VCaP (cell line): ENCODE data around the gene PTCH1.

Experiments
- H3K27ac ChIP-seq: fragments of 450-650 bp; 2 replicates; pipeline ENCODE4 v1.5.1; 2017
- TF ChIP-seq, protein P1 (sequence below): fragments of 450-650 bp; conservative IDR thresholded peaks from 2 replicates; pipeline ENCODE4 v1.5.1; 2017; ENCODE audit warnings: mild to moderate bottlenecking, moderate library complexity

PTCH1 gene

DNA sequence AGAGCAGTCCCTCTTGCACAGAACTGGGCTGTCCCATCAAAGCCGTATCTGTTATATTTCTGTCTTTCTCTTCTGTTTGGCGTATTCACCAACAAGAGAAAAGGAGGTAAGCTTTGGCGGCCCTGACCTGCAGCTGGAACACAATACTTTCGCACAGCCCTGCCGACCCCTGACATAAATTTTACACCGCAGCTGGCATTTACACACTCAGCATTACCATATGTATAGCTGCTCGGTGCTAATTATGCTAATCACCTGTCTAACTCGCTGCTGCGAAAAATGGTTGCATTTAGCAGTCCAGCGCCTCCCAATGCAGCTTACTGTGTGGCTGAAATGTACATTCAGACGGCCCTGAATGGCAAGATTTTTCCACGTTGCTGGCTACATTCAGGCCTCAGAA, 20.8 kb downstream of the PTCH1 start:
- TF ChIP-seq, protein P1, sequence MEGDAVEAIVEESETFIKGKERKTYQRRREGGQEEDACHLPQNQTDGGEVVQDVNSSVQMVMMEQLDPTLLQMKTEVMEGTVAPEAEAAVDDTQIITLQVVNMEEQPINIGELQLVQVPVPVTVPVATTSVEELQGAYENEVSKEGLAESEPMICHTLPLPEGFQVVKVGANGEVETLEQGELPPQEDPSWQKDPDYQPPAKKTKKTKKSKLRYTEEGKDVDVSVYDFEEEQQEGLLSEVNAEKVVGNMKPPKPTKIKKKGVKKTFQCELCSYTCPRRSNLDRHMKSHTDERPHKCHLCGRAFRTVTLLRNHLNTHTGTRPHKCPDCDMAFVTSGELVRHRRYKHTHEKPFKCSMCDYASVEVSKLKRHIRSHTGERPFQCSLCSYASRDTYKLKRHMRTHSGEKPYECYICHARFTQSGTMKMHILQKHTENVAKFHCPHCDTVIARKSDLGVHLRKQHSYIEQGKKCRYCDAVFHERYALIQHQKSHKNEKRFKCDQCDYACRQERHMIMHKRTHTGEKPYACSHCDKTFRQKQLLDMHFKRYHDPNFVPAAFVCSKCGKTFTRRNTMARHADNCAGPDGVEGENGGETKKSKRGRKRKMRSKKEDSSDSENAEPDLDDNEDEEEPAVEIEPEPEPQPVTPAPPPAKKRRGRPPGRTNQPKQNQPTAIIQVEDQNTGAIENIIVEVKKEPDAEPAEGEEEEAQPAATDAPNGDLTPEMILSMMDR: no peak
- H3K27ac ChIP-seq: peak overlapping the region; percentile 95

DNA sequence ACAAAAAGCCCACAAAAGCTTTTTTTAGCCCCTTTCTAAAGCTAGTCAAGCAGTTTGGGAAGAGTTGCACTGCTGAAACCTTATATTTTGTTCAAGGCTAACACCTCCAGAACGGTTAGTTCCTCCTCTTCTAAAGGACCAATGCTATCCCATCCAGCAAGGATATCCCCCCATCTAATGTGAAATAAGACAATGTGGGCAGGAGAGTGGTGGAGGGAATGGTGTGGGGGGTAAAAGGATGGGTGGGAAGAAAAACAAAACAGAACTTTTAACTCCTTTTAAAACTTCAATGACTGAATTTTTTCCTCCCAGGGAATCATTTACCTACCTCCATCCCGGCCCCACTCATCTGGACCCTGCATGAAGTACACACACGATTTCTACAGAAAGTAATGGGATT, 21.2 kb downstream of the PTCH1 start:
- H3K27ac ChIP-seq: peak overlapping the region; percentile 95
- TF ChIP-seq, protein P1: no peak

DNA sequence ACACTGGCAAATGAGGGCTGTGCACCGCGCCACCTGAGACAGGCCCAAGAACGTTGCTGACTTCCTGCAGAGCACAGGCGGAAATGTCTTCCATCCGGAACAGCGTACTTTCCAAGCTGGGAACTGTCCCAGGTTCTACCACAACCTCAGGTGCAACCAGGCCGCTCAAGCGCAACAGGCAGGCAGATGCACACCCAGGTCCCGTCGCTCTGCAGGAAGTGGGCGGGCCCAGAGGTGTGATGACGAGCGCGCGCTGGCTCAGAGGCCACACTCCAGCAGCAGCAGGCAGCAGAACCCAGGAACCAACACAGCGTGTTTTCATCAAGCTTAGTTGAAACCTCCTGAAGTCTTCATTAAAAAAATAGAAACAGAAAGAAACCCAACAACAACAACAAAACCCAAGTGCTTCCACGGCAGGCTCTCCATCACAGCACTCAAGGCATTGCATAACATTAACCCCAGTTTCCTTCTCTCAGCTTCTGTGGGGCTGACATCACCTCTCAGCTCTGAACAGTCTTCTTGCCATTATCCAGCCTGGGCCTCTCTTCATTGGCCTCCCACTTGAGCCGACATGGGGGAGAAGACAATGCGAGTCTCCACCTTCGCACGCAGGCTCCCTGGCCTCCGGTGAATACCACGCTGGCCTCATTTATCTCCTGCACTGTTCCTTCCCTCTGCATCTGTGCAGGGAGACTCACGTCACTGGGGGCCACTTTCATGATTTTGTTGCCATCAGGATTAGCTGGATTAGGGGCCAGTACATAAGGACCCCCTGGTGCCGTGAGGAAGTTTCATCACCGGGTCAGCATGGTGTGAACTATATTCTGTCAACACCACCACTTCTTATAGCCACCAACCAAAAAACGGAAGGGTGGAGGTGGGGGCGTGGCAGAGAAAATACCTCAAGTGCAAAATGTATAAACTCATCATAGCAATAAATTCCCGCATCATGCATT, 22.1 kb downstream of the PTCH1 start:
- TF ChIP-seq, protein P1: no peak
- H3K27ac ChIP-seq: peak overlapping the region; percentile 95

DNA sequence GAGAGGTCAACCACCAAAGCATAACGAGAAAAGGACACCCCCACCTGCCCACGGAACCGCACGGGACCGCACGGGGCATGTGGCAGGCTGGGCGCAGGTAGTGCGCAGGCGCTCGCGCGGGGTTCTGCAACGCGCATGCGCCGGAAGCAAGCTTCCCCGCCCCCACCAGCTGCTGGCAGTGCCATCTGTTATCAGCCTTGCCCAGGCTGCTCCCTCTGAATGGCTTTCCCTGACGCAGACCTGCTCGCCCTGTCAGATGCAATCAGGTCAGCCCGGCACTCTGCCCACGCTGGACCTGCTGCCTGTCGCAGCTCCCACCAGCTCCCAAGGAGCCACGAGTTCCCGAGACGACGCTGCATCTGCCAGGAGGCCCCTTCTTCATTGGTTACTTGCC, 22.8 kb downstream of the PTCH1 start:
- TF ChIP-seq, protein P1: no peak
- peak overlapping the region; percentile 95 for H3K27ac ChIP-seq

DNA sequence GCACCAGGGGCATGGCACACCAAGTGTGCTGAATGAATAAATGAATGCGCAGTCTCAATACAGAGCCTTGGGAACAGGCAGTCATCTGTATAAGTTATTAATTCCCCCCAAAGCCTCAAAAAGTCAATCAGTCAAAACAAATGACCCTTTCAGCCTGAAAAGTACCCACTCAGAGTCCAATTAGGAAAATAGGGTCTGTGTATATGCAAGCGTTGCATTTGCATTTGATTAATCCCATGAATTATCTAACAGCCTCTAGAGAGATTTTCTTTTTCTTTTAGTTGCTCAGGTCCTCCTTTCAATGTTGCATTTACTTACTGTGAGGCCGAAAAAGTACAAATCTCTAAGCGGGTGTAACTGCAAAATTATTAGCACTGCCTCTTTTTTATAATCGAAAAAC, 23.4 kb downstream of the PTCH1 start:
- peak overlapping the region; percentile 95 for H3K27ac ChIP-seq
- TF ChIP-seq, protein P1: no peak

DNA sequence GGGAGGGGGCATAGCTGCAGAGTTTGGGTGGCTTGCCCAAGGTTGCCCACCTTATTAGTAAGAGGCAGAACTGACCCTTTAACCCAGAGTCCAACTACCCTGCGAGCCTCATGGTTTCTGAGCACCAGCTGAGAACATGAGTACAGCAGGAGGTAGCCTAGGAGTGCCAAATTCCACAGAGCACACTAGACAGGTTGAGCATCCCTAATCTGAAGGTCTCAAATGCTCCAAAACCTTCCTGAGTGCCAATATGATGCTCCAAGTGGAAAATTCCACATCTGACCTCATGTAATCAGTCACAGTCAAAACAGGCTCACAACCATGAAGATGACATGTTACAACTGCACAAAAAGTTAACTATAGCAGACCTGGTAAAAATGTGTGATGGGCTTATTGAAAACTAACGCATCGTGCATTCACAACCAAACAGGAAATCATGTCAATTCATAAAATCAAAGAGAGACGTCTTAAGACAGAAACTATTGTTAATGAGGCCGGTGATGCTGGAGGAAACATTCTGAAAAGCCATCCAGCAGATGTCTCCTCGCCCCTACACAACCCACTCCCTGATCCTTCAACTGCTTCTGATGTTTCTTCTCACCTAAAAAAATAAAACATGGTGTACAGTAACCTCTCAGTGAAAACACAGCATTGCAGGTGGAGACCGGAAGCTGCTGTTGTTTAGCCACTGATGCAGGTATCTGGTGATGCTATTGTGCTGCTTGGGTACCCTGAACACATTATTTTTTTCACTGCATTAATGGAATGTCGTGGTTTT, 25.0 kb downstream of the PTCH1 start:
- TF ChIP-seq, protein P1: no peak
- H3K27ac ChIP-seq: peak overlapping the region; percentile 95; the same call in 1 of the 2 replicates

DNA sequence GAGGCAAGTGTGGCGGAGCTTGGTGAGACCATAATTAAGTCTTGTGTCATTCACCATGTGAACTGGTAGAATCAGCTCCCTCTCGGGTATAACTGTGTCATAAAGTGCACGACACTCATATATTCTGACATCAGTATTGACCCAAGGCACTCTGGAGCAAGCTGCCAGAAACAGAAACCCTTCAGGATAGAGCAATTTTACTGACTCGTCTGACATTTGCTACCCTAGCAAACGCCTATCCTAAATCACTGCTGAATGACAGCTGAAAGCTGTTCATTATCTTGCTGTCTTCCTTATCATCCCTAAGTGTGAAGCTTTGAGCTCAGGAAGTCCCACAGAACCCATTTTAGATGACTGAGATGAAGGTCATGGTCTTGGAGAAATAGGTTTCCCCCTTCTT, 27.8 kb downstream of the PTCH1 start:
- TF ChIP-seq, protein P1: no peak
- H3K27ac ChIP-seq: no peak overlapping the region
